ENCODE results near the gene SIT1. TPM values are rescaled to one million over a fixed set of nuclear protein-coding genes. Genes with fewer than 3 reads are reported as not detected.

Gene SIT1, protein sequence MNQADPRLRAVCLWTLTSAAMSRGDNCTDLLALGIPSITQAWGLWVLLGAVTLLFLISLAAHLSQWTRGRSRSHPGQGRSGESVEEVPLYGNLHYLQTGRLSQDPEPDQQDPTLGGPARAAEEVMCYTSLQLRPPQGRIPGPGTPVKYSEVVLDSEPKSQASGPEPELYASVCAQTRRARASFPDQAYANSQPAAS
- total RNA-seq: not detected
- under 1 TPM in 1 of 2 donors, not detected in 1; 0.36 TPM for polyA plus RNA-seq (ENCODE audit: insufficient read length in 2 of 2)
- long read RNA-seq, donor 1: 0 reads
- long read RNA-seq, donor 2: 0 reads
- long read RNA-seq, donor 3: 0 reads
- long read RNA-seq, donor 4, partial matches to known transcripts: 0 of 1 reads
- long read RNA-seq, donor 4, other reads (novel, unspliced or antisense): 0 of 1 reads

- H3K27ac ChIP-seq (ENCODE audit: low read depth, low read length): no peak within 1 kb of the TSS
- peaks cover 19% of the 10 kb centered on the region for H3K4me1 ChIP-seq (ENCODE audit: control insufficient read depth, insufficient read depth, low read length)
- no peaks in the 10 kb centered on the region for H3K9me3 ChIP-seq (ENCODE audit: control insufficient read depth, insufficient read depth, low read length)
- H3K36me3 ChIP-seq (ENCODE audit: control insufficient read depth, insufficient read depth, low read length): no peaks in the 10 kb centered on the region
- H3K27me3 ChIP-seq (ENCODE audit: control insufficient read depth, insufficient read depth, low read length): no peaks in the 10 kb centered on the region
- no peak for DNase-seq (ENCODE audit: low read depth in 4 of 6, low spot score in 6 of 6)
- 60% methylated on average over 12 of the region's 22 CpGs for WGBS (ENCODE audit: insufficient coverage)
- H3K4me3 ChIP-seq (ENCODE audit: low read depth, low read length): no peak within 1 kb of the TSS
These were observed at the start of gene SIT1 for GRCh38 chr9:35650341-35651158. TSS of gene SIT1 (minus strand) at chr9:35650931. CDS start at chr9:35650853, 78 bp downstream.

- H3K36me3 ChIP-seq (ENCODE audit: control insufficient read depth, insufficient read depth, low read length): peaks cover 76% of the 10 kb centered on the region
- H3K9me3 ChIP-seq (ENCODE audit: control insufficient read depth, insufficient read depth, low read length): no peaks in the 10 kb centered on the region
- no peak overlapping the region for H3K4me3 ChIP-seq (ENCODE audit: low read depth, low read length)
- H3K27ac ChIP-seq (ENCODE audit: low read depth, low read length): no peak overlapping the region
- WGBS (ENCODE audit: insufficient coverage): 78% methylated on average over 11 of the region's 11 CpGs
- no peak for DNase-seq (ENCODE audit: low read depth in 4 of 6, low spot score in 6 of 6)
- no peaks in the 10 kb centered on the region for H3K4me1 ChIP-seq (ENCODE audit: control insufficient read depth, insufficient read depth, low read length)
- H3K27me3 ChIP-seq (ENCODE audit: control insufficient read depth, insufficient read depth, low read length): no peaks in the 10 kb centered on the region
These were observed 49.3 kb upstream of the SIT1 start for GRCh38 chr9:35700031-35700430.

DNA sequence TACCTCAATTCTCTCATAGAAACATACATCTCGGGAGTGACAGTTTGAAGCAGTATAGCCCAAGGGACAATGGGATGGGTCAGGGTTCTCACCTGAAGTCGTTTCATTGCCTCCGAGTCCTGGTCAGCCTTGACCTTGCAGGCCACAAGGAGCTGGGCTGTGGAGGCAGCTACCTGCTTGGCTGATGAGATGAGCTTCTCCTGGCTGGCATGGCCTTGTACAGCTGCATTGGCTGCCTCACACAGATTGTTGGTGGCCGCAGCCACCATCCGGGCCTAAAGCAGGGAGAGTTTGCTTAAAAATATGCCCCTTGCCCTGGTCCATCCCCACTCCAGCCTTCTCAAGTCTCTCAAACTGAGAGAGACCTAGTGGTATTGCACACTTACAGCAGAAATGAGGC, 47.5 kb upstream of the SIT1 start:
- Histone ChIP-seq H3K4me3 (ENCODE audit: low read depth, low read length) (no peak overlapping the region), H3K27me3 (ENCODE audit: control insufficient read depth, insufficient read depth, low read length) (no peaks in the 10 kb centered on the region), H3K4me1 (ENCODE audit: control insufficient read depth, insufficient read depth, low read length) (no peaks in the 10 kb centered on the region), H3K9me3 (ENCODE audit: control insufficient read depth, insufficient read depth, low read length) (no peaks in the 10 kb centered on the region), H3K36me3 (ENCODE audit: control insufficient read depth, insufficient read depth, low read length) (peaks cover 58% of the 10 kb centered on the region), H3K27ac (ENCODE audit: low read depth, low read length) (no peak overlapping the region)
- WGBS (ENCODE audit: insufficient coverage): 87% methylated on average over 3 of the region's 5 CpGs
- DNase-seq (ENCODE audit: low read depth in 4 of 6, low spot score in 6 of 6): no peak

- H3K27me3 ChIP-seq (ENCODE audit: control insufficient read depth, insufficient read depth, low read length): no peaks in the 10 kb centered on the region
- no peak overlapping the region for H3K4me3 ChIP-seq (ENCODE audit: low read depth, low read length)
- 94% methylated on average over 14 of the region's 14 CpGs for WGBS (ENCODE audit: insufficient coverage)
- no peaks in the 10 kb centered on the region for H3K4me1 ChIP-seq (ENCODE audit: control insufficient read depth, insufficient read depth, low read length)
- H3K9me3 ChIP-seq (ENCODE audit: control insufficient read depth, insufficient read depth, low read length): no peaks in the 10 kb centered on the region
- no peak for DNase-seq (ENCODE audit: low read depth in 4 of 6, low spot score in 6 of 6)
- no peak overlapping the region for H3K27ac ChIP-seq (ENCODE audit: low read depth, low read length)
- H3K36me3 ChIP-seq (ENCODE audit: control insufficient read depth, insufficient read depth, low read length): peaks cover 51% of the 10 kb centered on the region
These were observed 46.8 kb upstream of the SIT1 start for GRCh38 chr9:35697486-35697885.

GRCh38 chr9:35696520-35697215, 45.9 kb upstream of the SIT1 start:
- Histone ChIP-seq H3K4me1 (ENCODE audit: control insufficient read depth, insufficient read depth, low read length) (peaks cover under 1% of the 10 kb centered on the region), H3K27ac (ENCODE audit: low read depth, low read length) (no peak overlapping the region), H3K9me3 (ENCODE audit: control insufficient read depth, insufficient read depth, low read length) (no peaks in the 10 kb centered on the region), H3K36me3 (ENCODE audit: control insufficient read depth, insufficient read depth, low read length) (peaks cover 44% of the 10 kb centered on the region), H3K27me3 (ENCODE audit: control insufficient read depth, insufficient read depth, low read length) (no peaks in the 10 kb centered on the region), H3K4me3 (ENCODE audit: low read depth, low read length) (no peak overlapping the region)
- 27% methylated on average over 7 of the region's 9 CpGs for WGBS (ENCODE audit: insufficient coverage)
- DNase-seq (ENCODE audit: low read depth in 4 of 6, low spot score in 6 of 6): peak in 2 of 6 donors; percentile 53 to 59

GRCh38 chr9:35695943-35696401, 45.2 kb upstream of the SIT1 start:
- Histone ChIP-seq H3K27me3 (ENCODE audit: control insufficient read depth, insufficient read depth, low read length) (no peaks in the 10 kb centered on the region), H3K36me3 (ENCODE audit: control insufficient read depth, insufficient read depth, low read length) (peaks cover 38% of the 10 kb centered on the region), H3K4me3 (ENCODE audit: low read depth, low read length) (no peak overlapping the region), H3K27ac (ENCODE audit: low read depth, low read length) (no peak overlapping the region), H3K4me1 (ENCODE audit: control insufficient read depth, insufficient read depth, low read length) (peaks cover 7% of the 10 kb centered on the region), H3K9me3 (ENCODE audit: control insufficient read depth, insufficient read depth, low read length) (no peaks in the 10 kb centered on the region)
- no peak for DNase-seq (ENCODE audit: low read depth in 4 of 6, low spot score in 6 of 6)
- WGBS (ENCODE audit: insufficient coverage): 94% methylated on average over 2 of the region's 3 CpGs

- 72% methylated on average over 5 of the region's 13 CpGs for WGBS (ENCODE audit: insufficient coverage)
- Histone ChIP-seq H3K27ac (ENCODE audit: low read depth, low read length) (peak overlapping the region; percentile 95), H3K9me3 (ENCODE audit: control insufficient read depth, insufficient read depth, low read length) (no peaks in the 10 kb centered on the region), H3K36me3 (ENCODE audit: control insufficient read depth, insufficient read depth, low read length) (no peaks in the 10 kb centered on the region), H3K27me3 (ENCODE audit: control insufficient read depth, insufficient read depth, low read length) (no peaks in the 10 kb centered on the region), H3K4me3 (ENCODE audit: low read depth, low read length) (no peak overlapping the region), H3K4me1 (ENCODE audit: control insufficient read depth, insufficient read depth, low read length) (peaks cover 22% of the 10 kb centered on the region)
- DNase-seq (ENCODE audit: low read depth in 4 of 6, low spot score in 6 of 6): no peak
These were observed 41.1 kb upstream of the SIT1 start for GRCh38 chr9:35691757-35692301.

GRCh38 chr9:35691334-35691650, 40.6 kb upstream of the SIT1 start:
- H3K4me1 ChIP-seq (ENCODE audit: control insufficient read depth, insufficient read depth, low read length): peaks cover 27% of the 10 kb centered on the region
- H3K27me3 ChIP-seq (ENCODE audit: control insufficient read depth, insufficient read depth, low read length): no peaks in the 10 kb centered on the region
- H3K36me3 ChIP-seq (ENCODE audit: control insufficient read depth, insufficient read depth, low read length): no peaks in the 10 kb centered on the region
- peak overlapping the region; percentile 88 for H3K4me3 ChIP-seq (ENCODE audit: low read depth, low read length)
- DNase-seq (ENCODE audit: low read depth in 4 of 6, low spot score in 6 of 6): no peak
- H3K27ac ChIP-seq (ENCODE audit: low read depth, low read length): peak overlapping the region; percentile 95
- WGBS (ENCODE audit: insufficient coverage): 26% methylated on average over 9 of the region's 10 CpGs
- H3K9me3 ChIP-seq (ENCODE audit: control insufficient read depth, insufficient read depth, low read length): no peaks in the 10 kb centered on the region

GRCh38 chr9:35690614-35691333, 40.0 kb upstream of the SIT1 start:
- H3K36me3 ChIP-seq (ENCODE audit: control insufficient read depth, insufficient read depth, low read length): no peaks in the 10 kb centered on the region
- WGBS (ENCODE audit: insufficient coverage): under 1% methylated on average over 51 of the region's 61 CpGs
- H3K4me3 ChIP-seq (ENCODE audit: low read depth, low read length): peak overlapping the region; percentile 88
- H3K9me3 ChIP-seq (ENCODE audit: control insufficient read depth, insufficient read depth, low read length): no peaks in the 10 kb centered on the region
- H3K4me1 ChIP-seq (ENCODE audit: control insufficient read depth, insufficient read depth, low read length): peaks cover 31% of the 10 kb centered on the region
- H3K27ac ChIP-seq (ENCODE audit: low read depth, low read length): peak overlapping the region; percentile 95
- DNase-seq (ENCODE audit: low read depth in 4 of 6, low spot score in 6 of 6): peak in 2 of 6 donors; percentile 67 to 82
- H3K27me3 ChIP-seq (ENCODE audit: control insufficient read depth, insufficient read depth, low read length): no peaks in the 10 kb centered on the region

Measured in spinal cord (tissue), 10 donors.